Gastrocnemius medialis (tissue), 4 donors: ENCODE results near the gene KLK6. TPM values are rescaled to one million over a fixed set of nuclear protein-coding genes. Genes with fewer than 3 reads are reported as not detected.

Experiments used
- ATAC-seq, 2 donors: fragments of 150-250 bp; one replicate each; pipeline ENCODE4 v1.9.1; 2016
- DNase-seq, 2 donors: peaks; one replicate each; pipeline ENCODE4 v3.0.0-alpha.2; 2019
- H3K27ac ChIP-seq, 4 donors: fragments of 200-600 bp; sonication (generic); 1 replicate in 1 of 4; 2 replicates in 3 of 4; pipeline ENCODE4 v1.5.1; 2016 to 2018; ENCODE audit warnings: mild to moderate bottlenecking in 2 of 4, moderate library complexity in 1 of 4
- H3K27me3 ChIP-seq, 3 donors: fragments of 200-600 bp; sonication (generic) in 2 of 3; 1 replicate in 1 of 3; 2 replicates in 2 of 3; pipeline versions ENCODE4 v1.5.1 to v1.6.0; 2016 to 2019; ENCODE audit warnings: mild to moderate bottlenecking in 1 of 3, moderate library complexity in 1 of 3
- H3K36me3 ChIP-seq, 2 donors: fragments of 200-600 bp; sonication (generic) in 1 of 2; one replicate each; pipeline ENCODE4 v1.5.1; 2017 to 2018
- H3K4me1 ChIP-seq, 2 donors: fragments of 200-600 bp; sonication (generic) in 1 of 2; one replicate each; pipeline ENCODE4 v1.5.1; 2016 to 2017; ENCODE audit warnings: mild to moderate bottlenecking in 2 of 2
- H3K4me3 ChIP-seq, 4 donors: fragments of 200-600 bp; sonication (generic) in 3 of 4; 1 replicate in 1 of 4; 2 replicates in 3 of 4; pipeline ENCODE4 v1.5.1; 2016 to 2019; ENCODE audit warnings: mild to moderate bottlenecking in 2 of 4
- H3K9me3 ChIP-seq, 3 donors: fragments of 200-600 bp; sonication (generic) in 2 of 3; 1 replicate in 1 of 3; 2 replicates in 2 of 3; pipeline ENCODE4 v1.5.1; 2016 to 2019
- POLR2A ChIP-seq, 2 donors: fragments of 450-650 bp; IDR thresholded peaks; one replicate each; pipeline ENCODE4 v1.6.1; 2017; ENCODE audit warnings: antibody characterized with exemption in 2 of 2, mild to moderate bottlenecking in 2 of 2, moderate library complexity in 2 of 2
- in situ Hi-C, 4 donors: fragments of 200-750 bp; cut with MboI; loops; one replicate each; pipeline versions ENCODE4 v1.15.0 to v1.8.0; 2017; ENCODE audit warnings: low sequenced_read_pairs in 4 of 4
- intact Hi-C: fragments of 100-400 bp; cut with DNase I; formaldehyde crosslinking; loops from one replicate; pipeline ENCODE4 v1.15.1; 2023; ENCODE audit warnings: low total_unique reads
- total RNA-seq, 4 donors: library from RNA; depleted of rRNA; stranded (reverse); fragments of >200 nt; gene quantifications; one replicate each; pipeline versions ENCODE4 v1.1.0 to v1.2.3, GENCODE V29; 2016
- TF ChIP-seq, protein P1 (sequence below), 5 experiments: fragments of 450-650 bp in 3 of 5; fragments of 200-600 bp in 2 of 5; sonication (generic) in 2 of 5; IDR thresholded peaks in 4 of 5; conservative IDR thresholded peaks in 1 of 5; 1 replicate in 4 of 5; 2 replicates in 1 of 5; pipeline ENCODE4 v1.5.1; 2016 to 2019; ENCODE audit warnings: antibody characterized with exemption in 5 of 5, mild to moderate bottlenecking in 3 of 5, moderate library complexity in 3 of 5

Gene KLK6
- total RNA-seq, 4 donors from 2014 or later = not detected

DNA sequence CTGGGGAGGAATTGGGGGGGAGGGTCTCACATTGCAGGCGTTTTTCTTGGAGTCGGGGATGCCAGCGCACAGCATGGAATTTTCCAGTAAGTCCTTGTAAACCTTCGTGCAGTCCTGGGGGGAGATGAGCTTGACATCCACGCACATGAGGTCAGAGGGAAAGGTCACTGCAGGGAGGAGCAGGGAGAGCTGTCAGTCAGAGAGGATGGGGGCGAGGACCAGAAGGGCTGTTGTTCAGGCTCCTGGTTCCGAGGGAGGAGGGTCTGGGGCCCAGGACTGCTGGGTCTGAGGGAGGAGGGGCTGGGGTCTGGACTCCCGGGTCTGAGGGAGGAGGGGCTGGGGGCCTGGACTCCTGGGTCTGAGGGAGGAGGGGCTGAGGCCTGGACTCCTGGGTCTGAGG lies 10.4 kb upstream of the KLK6 start:
- Histone ChIP-seq H3K27ac (no peak overlapping the region), H3K36me3 (no peaks in the 10 kb centered on the region), H3K4me3 (no peak overlapping the region), H3K4me1 (no peaks in the 10 kb centered on the region), H3K27me3 (peaks cover 0 to 3% (median 0%) of the 10 kb centered on the region in 3 donors), H3K9me3 (no peaks in the 10 kb centered on the region)
- intact Hi-C loops (no loop called here), in situ Hi-C loops (no loop called here)
- TF ChIP-seq, protein P1, sequence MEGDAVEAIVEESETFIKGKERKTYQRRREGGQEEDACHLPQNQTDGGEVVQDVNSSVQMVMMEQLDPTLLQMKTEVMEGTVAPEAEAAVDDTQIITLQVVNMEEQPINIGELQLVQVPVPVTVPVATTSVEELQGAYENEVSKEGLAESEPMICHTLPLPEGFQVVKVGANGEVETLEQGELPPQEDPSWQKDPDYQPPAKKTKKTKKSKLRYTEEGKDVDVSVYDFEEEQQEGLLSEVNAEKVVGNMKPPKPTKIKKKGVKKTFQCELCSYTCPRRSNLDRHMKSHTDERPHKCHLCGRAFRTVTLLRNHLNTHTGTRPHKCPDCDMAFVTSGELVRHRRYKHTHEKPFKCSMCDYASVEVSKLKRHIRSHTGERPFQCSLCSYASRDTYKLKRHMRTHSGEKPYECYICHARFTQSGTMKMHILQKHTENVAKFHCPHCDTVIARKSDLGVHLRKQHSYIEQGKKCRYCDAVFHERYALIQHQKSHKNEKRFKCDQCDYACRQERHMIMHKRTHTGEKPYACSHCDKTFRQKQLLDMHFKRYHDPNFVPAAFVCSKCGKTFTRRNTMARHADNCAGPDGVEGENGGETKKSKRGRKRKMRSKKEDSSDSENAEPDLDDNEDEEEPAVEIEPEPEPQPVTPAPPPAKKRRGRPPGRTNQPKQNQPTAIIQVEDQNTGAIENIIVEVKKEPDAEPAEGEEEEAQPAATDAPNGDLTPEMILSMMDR (IDR thresholded peaks at IDR 0.05 in 4 of 5, conservative IDR thresholded peaks at IDR 0.05 in 1 of 5) = no peak
- TF ChIP-seq POLR2A (IDR thresholded peaks at IDR 0.05) = no peak
- ATAC-seq (no peak), DNase-seq (no peak)

DNA sequence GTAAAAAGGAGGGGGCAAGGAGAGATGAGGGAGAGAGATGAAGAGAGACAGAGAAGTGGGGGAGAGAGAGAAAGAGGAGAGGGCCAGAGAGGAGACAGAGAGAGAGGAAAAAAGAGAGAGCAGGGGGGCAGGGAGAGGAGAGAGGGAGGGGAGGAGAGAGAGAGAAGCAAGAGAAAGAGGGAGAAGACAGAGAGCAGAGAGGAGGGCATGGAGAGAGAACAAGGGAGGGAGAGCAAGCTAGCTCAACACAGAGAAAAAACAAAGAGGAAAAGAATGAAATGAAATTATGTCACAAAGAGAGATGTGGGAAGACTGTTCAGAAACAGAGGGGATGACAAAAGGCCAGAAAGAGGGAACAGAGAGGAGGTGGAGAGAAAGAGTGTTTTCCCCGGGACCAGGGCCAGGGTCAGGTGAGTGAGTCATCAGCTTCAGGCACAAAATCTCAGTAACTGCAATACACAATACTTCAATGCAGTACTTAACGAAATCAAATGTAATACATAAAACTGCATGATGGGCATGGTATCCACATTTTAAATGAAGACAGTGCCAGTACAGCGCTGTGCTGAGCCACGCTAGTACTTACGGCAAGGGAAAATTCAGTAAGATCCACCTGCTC lies 9.5 kb upstream of the KLK6 start:
- TF ChIP-seq, protein P1 (IDR thresholded peaks at IDR 0.05 in 4 of 5, conservative IDR thresholded peaks at IDR 0.05 in 1 of 5) = no peak
- no peak for TF ChIP-seq POLR2A (IDR thresholded peaks at IDR 0.05)
- H3K9me3 ChIP-seq = no peaks in the 10 kb centered on the region

DNA sequence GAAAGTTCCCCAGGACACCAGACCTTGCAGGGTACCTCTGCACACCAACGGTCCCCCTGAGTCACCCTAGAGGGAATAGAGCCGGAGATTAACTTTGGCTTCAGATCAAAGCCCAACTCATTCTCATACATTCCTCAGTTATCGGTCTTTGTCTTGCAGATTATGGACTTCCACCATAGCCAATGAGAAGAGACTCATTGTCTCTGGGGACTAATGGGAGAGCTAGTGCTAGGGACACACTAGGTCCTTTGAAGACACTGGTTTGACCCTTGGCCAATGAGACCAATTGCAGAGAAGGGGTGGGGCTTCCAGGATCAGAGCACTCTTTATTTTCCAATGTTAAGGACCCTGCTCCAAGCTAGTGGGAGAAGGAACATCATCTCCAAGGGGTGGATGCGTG lies 8.2 kb upstream of the KLK6 start:
- in situ Hi-C loops = no loop called here
- ATAC-seq (no peak), DNase-seq (no peak)
- no peak for TF ChIP-seq POLR2A (IDR thresholded peaks at IDR 0.05)
- TF ChIP-seq, protein P1 (IDR thresholded peaks at IDR 0.05 in 4 of 5, conservative IDR thresholded peaks at IDR 0.05 in 1 of 5) = no peak
- no peaks in the 10 kb centered on the region for H3K9me3 ChIP-seq
- H3K27ac ChIP-seq = no peak overlapping the region
- no peaks in the 10 kb centered on the region for H3K4me1 ChIP-seq
- no peak overlapping the region for H3K4me3 ChIP-seq
- intact Hi-C loops = no loop called here
- no peaks in the 10 kb centered on the region for H3K27me3 ChIP-seq
- no peaks in the 10 kb centered on the region for H3K36me3 ChIP-seq

More for the DNA sequence above, 9.5 kb upstream of the KLK6 start:
- no peak overlapping the region for H3K4me3 ChIP-seq
- ATAC-seq = no peak
- H3K36me3 ChIP-seq = no peaks in the 10 kb centered on the region
- intact Hi-C loops = no loop called here
- in situ Hi-C loops = no loop called here
- H3K27ac ChIP-seq = no peak overlapping the region
- no peak for DNase-seq
- H3K27me3 ChIP-seq = peaks cover 0 to under 1% (median 0%) of the 10 kb centered on the region in 3 donors
- H3K4me1 ChIP-seq = no peaks in the 10 kb centered on the region

DNA sequence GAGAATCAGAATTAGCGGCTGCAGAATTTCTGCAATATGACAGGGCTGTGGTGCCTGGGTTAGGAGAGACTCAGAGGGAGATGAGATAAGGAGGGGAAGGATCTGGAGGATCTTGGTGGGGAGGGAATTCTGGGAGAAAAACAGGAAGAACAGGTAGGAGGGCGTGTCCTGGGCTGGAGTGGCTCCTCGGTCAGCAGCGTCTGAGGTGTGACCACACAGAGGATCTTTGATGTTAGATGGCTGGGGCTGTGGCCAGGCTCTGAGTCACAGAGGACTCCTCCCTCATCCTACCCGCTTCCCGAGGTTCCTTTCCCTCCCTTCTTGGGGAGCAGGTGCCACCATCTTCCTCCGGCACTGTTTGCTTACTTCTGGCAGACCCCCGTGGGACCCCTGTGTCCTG lies 6.4 kb upstream of the KLK6 start:
- Histone ChIP-seq H3K4me3 (no peak overlapping the region), H3K9me3 (no peaks in the 10 kb centered on the region), H3K27ac (no peak overlapping the region), H3K4me1 (no peaks in the 10 kb centered on the region), H3K27me3 (no peaks in the 10 kb centered on the region), H3K36me3 (no peaks in the 10 kb centered on the region)
- ATAC-seq = no peak
- in situ Hi-C loops (no loop called here), intact Hi-C loops (no loop called here)
- TF ChIP-seq, protein P1 (IDR thresholded peaks at IDR 0.05 in 4 of 5, conservative IDR thresholded peaks at IDR 0.05 in 1 of 5) = no peak
- no peak for TF ChIP-seq POLR2A (IDR thresholded peaks at IDR 0.05)
- no peak for DNase-seq
